ENCODE measurements around the gene PER3.

PER3 gene

DNA sequence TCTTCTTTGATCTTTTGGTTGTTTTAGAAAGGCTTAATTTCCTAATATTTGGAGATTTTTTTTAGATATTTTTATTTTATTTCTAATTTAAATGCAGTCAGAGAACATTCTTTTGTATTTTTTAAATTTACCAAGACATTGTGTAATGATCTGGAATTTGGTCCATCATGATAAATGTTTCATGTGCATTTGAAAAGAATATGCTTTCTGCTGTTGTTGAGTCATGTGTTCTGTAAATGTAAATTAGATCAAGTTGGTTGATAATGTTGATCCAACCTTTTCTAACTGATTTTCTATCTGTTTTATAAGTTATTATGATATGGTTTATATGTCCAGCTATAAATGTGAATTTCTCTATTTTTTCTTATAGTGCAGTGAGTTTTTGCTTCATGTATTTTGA is 48.9 kb downstream of the PER3 start:
- DNase-seq (ENCODE audit: low read depth in 3 of 3): no peak

DNA sequence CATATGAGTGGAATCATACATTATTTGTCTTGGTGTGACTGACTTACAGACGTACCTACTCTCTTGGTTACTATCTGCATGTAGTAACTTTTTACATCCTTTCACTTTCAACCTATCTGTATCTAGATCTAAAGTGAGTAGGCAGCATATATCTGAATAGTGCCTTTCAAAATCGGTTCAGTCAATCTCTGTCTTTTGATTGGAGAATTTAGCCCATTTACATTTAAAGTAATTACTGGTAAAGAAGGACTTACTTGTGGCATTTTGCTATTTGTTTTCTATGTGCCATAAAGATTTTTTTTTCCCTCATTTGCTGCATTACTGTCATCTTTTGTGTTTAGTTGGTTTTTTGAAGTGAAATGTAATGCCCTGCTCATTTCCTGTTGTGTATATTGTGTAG is 54.6 kb downstream of the PER3 start:
- no peak for DNase-seq (ENCODE audit: low read depth in 3 of 3)

DNA sequence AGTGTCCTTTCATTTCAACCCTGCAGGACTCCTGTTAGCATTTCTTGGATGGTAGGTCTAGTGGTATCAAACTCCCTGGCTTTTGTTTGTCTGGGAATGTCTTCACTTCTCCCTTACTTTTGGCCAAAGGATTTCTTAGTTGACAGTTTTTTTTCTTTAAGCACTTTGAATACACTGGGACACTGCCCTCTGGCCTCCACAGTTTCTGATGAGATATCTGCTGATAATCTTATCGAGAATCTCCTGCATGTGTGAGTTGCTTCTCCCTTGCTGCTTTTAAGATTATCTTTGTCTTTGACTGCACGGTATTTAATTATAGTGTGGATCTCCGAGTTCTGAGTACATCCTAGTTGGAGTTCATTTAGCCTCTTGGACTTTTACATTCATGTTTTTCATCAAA is 55.4 kb downstream of the PER3 start:
- DNase-seq (ENCODE audit: low read depth in 3 of 3): no peak

- no peak for DNase-seq (ENCODE audit: low read depth in 3 of 3)
These were observed 58.4 kb downstream of the PER3 start for GRCh38 chr1:7842517-7842916.

- DNase-seq (ENCODE audit: low read depth in 3 of 3): no peak
These were observed 61.7 kb downstream of the PER3 start for GRCh38 chr1:7845761-7846160.

DNA sequence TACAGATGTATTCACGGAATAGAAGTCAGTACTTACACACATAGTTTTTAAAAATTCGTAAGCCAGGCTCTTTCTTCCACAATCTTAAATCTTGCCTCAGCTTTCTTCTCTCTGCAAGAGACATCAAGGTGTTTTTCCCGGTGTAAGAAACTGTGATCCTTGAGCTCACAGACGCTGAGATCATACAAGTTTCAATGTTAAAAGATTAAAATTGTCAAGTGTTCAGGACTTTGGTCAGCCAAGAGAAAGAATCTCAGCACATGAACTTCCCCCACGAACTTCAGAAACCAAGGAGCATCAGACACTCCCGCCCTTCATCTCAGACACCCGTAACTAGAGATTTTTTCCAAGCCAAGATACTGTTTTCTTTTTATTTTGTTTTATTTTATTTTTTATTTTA is 62.6 kb downstream of the PER3 start:
- no peak for DNase-seq (ENCODE audit: low read depth in 3 of 3)

- no peak for DNase-seq (ENCODE audit: low read depth in 3 of 3)
These were observed 63.5 kb downstream of the PER3 start for GRCh38 chr1:7847599-7847998.

GRCh38 chr1:7850786-7851185 is 66.7 kb downstream of the PER3 start:
- no peak for DNase-seq (ENCODE audit: low read depth in 3 of 3)

GRCh38 chr1:7852804-7853683 is 69.0 kb downstream of the PER3 start, which contains the start of gene UTS2:
Gene UTS2, minus strand, starts transcription at chr1:7853065. Its CDS starts 62 bp downstream, at chr1:7853003.
- DNase-seq (ENCODE audit: low read depth in 3 of 3): no peak

DNA sequence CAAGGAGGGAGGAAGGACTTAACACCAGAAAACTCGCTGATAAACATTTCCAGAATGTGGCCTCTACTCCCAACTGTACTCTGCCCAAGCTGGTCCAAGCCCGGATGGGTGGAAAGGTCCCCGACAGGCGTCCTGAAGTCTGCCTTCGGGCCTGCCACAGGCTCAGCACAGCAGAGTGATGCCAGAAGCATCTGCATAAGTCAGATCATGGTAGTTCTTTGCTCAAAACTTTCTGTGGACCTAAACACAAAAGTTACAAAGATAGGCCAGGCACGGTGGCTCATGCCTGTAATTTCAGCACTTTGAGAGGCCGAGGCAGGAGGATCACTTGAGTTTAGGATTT is 69.6 kb downstream of the PER3 start:
- DNase-seq (ENCODE audit: low read depth in 3 of 3): no peak

- no peak for DNase-seq (ENCODE audit: low read depth in 3 of 3)
These were observed 72.3 kb downstream of the PER3 start for GRCh38 chr1:7856345-7856744.

GRCh38 chr1:7857000-7857399 is 72.9 kb downstream of the PER3 start:
- DNase-seq (ENCODE audit: low read depth in 3 of 3): no peak

- DNase-seq (ENCODE audit: low read depth in 3 of 3): no peak
These were observed 73.9 kb downstream of the PER3 start for GRCh38 chr1:7857985-7858384.

DNA sequence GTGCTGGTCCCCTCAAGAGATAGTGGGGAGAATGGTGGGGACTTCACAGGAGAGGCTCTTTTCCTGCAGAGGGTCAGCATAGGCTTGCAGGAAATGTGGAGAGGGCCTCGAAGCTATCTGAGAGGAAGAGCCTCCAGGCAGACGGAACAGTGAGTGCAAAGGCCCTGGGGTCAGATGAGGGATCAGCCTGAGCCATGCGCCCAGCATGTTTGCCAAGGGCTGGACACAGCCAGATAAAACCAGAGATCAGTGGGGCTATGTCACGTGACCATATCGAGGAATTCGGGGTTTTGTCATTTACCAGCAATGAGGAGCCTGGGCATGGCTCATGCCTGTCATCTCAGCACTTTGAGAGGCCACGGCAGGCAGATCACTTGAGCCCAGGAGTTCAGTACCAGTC is 75.3 kb downstream of the PER3 start:
- no peak for DNase-seq (ENCODE audit: low read depth in 3 of 3)

- no peak for DNase-seq (ENCODE audit: low read depth in 3 of 3)
These were observed 76.0 kb downstream of the PER3 start for GRCh38 chr1:7860130-7860529.

DNA sequence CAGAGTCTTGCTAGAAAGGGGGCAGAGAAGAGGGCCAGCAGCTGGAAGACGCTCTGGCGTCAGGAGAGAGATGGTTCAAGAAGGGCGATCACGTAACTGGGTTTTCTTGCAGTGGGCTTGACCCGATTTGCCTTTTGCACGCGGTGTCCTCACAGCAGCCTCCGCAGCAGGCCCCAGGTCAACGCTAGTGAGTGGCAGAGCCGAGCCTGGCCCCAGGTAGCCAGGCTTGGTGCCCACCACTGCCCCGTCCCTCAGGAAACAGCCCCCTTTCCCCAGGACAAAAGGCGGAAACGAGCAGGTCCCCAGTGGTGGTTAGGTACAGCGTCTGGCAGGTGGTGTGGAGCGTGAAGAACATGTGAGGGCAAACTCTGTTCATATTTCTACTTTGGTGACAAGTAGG is 77.4 kb downstream of the PER3 start:
- no peak for DNase-seq (ENCODE audit: low read depth in 3 of 3)

- no peak for DNase-seq (ENCODE audit: low read depth in 3 of 3)
These were observed 78.3 kb downstream of the PER3 start for GRCh38 chr1:7862211-7863060.

GRCh38 chr1:7863756-7864328 is 79.8 kb downstream of the PER3 start:
- no peak for DNase-seq (ENCODE audit: low read depth in 3 of 3)

- DNase-seq (ENCODE audit: low read depth in 3 of 3): no peak
These were observed 81.9 kb downstream of the PER3 start for GRCh38 chr1:7865978-7866377.

- DNase-seq (ENCODE audit: low read depth in 3 of 3): no peak
These were observed 84.1 kb downstream of the PER3 start for GRCh38 chr1:7868070-7868780.

- DNase-seq (ENCODE audit: low read depth in 3 of 3): no peak
These were observed 85.2 kb downstream of the PER3 start for GRCh38 chr1:7869136-7869920.
